Kidney epithelial cell (primary cell): Measurements from ENCODE around the gene TMC1. TPM values are rescaled to one million over a fixed set of nuclear protein-coding genes. Genes with fewer than 3 reads are reported as not detected.

ENCODE experiments used
- DNase-seq: peaks from one replicate; pipeline ENCODE4 v3.0.0-alpha.2; 2010; ENCODE audit warnings: low read depth
- H3K27me3 ChIP-seq: 2 replicates; pipeline ENCODE4 v1.6.0; 2011; ENCODE audit warnings: low read length; ENCODE audit not compliant: control insufficient read depth, insufficient read depth
- H3K36me3 ChIP-seq: 2 replicates; pipeline ENCODE4 v1.5.1; 2011; ENCODE audit warnings: low read length; ENCODE audit not compliant: control insufficient read depth, insufficient read depth
- H3K4me3 ChIP-seq: 2 replicates; pipeline ENCODE4 v1.5.1; 2011; ENCODE audit warnings: low read depth, mild to moderate bottlenecking, control low read depth, low read length
- total RNA-seq: library from RNA; depleted of rRNA; stranded (reverse); fragments of >200 nt; gene quantifications from 2 replicates; pipeline ENCODE4 v1.2.3, GENCODE V29; 2015
- TF ChIP-seq, protein P1 (sequence below): IDR thresholded peaks from 2 replicates; pipeline ENCODE4 v1.5.1; 2011; ENCODE audit warnings: mild to moderate bottlenecking, moderate library complexity, low read length, control low read depth, inconsistent platforms; ENCODE audit not compliant: insufficient read depth, poor library complexity, severe bottlenecking

Gene TMC1
- total RNA-seq, 1 donor from 2014 or later: not detected

DNA sequence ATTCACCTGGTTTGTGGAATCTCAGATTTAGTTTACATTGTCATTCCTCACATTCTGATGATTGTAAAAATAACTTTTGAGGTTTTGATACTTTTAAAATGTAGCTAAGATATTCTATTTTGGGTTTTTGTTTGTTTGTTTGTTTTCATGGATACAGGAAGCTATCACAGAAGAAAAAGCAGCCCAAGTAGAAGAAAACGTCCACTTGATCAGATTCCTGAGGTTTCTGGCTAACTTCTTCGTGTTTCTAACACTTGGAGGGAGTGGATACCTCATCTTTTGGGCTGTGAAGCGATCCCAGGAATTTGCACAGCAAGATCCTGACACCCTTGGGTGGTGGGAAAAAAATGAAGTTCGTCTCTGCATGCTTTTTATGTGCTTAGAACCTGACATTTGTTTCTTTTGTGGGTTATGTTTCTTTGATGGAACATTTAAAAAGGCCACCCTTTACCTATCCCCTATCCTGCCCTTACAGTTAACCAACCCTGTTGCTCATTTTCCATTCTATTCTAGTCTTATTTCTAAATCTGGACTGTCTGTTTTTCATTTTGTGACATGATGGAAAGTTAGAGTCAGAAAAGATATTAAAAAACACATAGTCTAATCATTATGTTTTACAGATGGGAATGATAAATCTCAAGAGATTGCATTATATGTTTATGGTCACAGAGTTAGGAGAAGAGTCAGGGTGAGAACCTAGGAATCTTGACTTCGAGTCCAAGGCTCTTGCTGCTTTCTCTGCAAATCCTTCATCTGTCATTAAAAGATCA is 267.7 kb downstream of the TMC1 start:
- no peaks in the 10 kb centered on the region for H3K36me3 ChIP-seq
- no peaks in the 10 kb centered on the region for H3K27me3 ChIP-seq
- TF ChIP-seq, protein P1, sequence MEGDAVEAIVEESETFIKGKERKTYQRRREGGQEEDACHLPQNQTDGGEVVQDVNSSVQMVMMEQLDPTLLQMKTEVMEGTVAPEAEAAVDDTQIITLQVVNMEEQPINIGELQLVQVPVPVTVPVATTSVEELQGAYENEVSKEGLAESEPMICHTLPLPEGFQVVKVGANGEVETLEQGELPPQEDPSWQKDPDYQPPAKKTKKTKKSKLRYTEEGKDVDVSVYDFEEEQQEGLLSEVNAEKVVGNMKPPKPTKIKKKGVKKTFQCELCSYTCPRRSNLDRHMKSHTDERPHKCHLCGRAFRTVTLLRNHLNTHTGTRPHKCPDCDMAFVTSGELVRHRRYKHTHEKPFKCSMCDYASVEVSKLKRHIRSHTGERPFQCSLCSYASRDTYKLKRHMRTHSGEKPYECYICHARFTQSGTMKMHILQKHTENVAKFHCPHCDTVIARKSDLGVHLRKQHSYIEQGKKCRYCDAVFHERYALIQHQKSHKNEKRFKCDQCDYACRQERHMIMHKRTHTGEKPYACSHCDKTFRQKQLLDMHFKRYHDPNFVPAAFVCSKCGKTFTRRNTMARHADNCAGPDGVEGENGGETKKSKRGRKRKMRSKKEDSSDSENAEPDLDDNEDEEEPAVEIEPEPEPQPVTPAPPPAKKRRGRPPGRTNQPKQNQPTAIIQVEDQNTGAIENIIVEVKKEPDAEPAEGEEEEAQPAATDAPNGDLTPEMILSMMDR: no peak
- H3K4me3 ChIP-seq: no peak overlapping the region
- DNase-seq: no peak

- Histone ChIP-seq H3K27me3 (no peaks in the 10 kb centered on the region), H3K4me3 (no peak overlapping the region), H3K36me3 (no peaks in the 10 kb centered on the region)
- no peak for DNase-seq
- TF ChIP-seq, protein P1: no peak
These were observed 268.5 kb downstream of the TMC1 start for GRCh38 chr9:72789885-72790284.

DNA sequence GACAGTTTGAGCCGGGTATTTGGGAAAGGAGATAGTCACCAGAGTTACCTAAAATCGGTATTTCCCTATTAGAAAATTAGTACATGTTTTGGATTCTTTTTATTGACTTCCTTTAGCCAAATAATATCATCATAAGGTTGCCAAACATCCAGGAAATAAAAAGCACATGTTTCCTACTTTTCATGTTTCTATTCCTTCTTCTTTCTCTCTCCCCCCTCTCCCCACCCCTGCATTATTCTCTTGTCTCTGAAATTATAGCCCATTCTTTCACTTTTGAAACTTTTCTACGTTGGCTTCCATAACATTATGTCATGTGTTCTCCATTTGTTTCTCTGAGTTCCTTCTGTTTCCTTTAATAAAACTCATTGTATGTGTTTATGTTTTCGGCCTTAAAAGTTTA is 269.6 kb downstream of the TMC1 start:
- TF ChIP-seq, protein P1: no peak
- H3K36me3 ChIP-seq: no peaks in the 10 kb centered on the region
- H3K4me3 ChIP-seq: no peak overlapping the region
- no peaks in the 10 kb centered on the region for H3K27me3 ChIP-seq
- no peak for DNase-seq

GRCh38 chr9:72791436-72791835 is 270.0 kb downstream of the TMC1 start:
- TF ChIP-seq, protein P1: no peak
- DNase-seq: no peak
- H3K27me3 ChIP-seq: no peaks in the 10 kb centered on the region
- no peaks in the 10 kb centered on the region for H3K36me3 ChIP-seq
- H3K4me3 ChIP-seq: no peak overlapping the region

DNA sequence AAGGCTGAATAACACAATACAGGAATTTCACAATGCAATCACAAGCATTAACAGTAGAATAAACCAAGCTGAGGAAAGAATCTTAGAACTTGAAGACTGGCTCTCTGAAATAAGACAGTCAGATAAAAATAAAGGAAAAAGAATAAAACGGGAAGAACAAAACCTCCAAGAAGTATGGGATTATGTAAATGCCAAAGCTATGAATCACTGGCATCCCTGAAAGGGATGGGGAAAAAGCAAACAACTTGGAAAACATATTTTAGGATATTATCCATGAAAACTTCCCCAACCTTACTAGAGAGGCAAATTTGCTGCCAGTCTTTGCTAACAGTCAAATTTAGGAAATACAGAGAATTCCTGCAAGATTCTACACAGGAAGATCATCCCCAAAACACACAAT is 273.5 kb downstream of the TMC1 start:
- H3K36me3 ChIP-seq: no peaks in the 10 kb centered on the region
- TF ChIP-seq, protein P1: no peak
- no peak for DNase-seq
- H3K4me3 ChIP-seq: no peak overlapping the region
- H3K27me3 ChIP-seq: no peaks in the 10 kb centered on the region
